Smooth muscle cell (in vitro differentiated cells): Measurements from ENCODE around the gene SETX. TPM values are rescaled to one million over a fixed set of nuclear protein-coding genes. Genes with fewer than 3 reads are reported as not detected.

Source experiments
- DNase-seq: peaks from one replicate; lab custom pipeline; 2025; ENCODE audit not compliant: unreplicated experiment; lab: John Stamatoyannopoulos, UW
- H2AFZ ChIP-seq: fragments of 200-600 bp; sonication (generic); 2 replicates; pipeline ENCODE4 v1.6.0; 2016; ENCODE audit warnings: antibody characterized with exemption, low read depth, mild to moderate bottlenecking
- H3F3A ChIP-seq: fragments of 200-600 bp; sonication (generic); 2 replicates; pipeline ENCODE4 v1.6.0; 2017; ENCODE audit warnings: antibody characterized with exemption, low read depth
- H3K27ac ChIP-seq: fragments of 200-600 bp; sonication (generic); 2 replicates; pipeline ENCODE4 v1.5.1; 2016; ENCODE audit warnings: low read depth, mild to moderate bottlenecking
- H3K27me3 ChIP-seq: fragments of 200-600 bp; sonication (generic); 2 replicates; pipeline ENCODE4 v1.6.1; 2016; ENCODE audit warnings: low read depth, mild to moderate bottlenecking
- H3K36me3 ChIP-seq: fragments of 200-600 bp; sonication (generic); 2 replicates; pipeline ENCODE4 v1.5.1; 2016; ENCODE audit warnings: low read depth
- H3K4me1 ChIP-seq: fragments of 200-600 bp; sonication (generic); 2 replicates; pipeline ENCODE4 v1.5.1; 2016; ENCODE audit warnings: low read depth
- H3K4me2 ChIP-seq: fragments of 200-600 bp; sonication (generic); 2 replicates; pipeline ENCODE4 v1.6.0; 2016; ENCODE audit warnings: mild to moderate bottlenecking
- H3K4me3 ChIP-seq: fragments of 200-600 bp; sonication (generic); 2 replicates; pipeline ENCODE4 v1.5.1; 2016; ENCODE audit warnings: mild to moderate bottlenecking
- H3K79me2 ChIP-seq: fragments of 200-600 bp; sonication (generic); 2 replicates; pipeline ENCODE4 v1.6.0; 2016; ENCODE audit warnings: low read depth, mild to moderate bottlenecking
- H3K9ac ChIP-seq: fragments of 200-600 bp; sonication (generic); 2 replicates; pipeline ENCODE4 v1.6.0; 2016; ENCODE audit warnings: low read depth
- H3K9me3 ChIP-seq: fragments of 200-600 bp; sonication (generic); replicated peaks from 2 replicates; pipeline ENCODE4 v1.5.1; 2016; ENCODE audit warnings: low read depth
- H4K20me1 ChIP-seq: fragments of 200-600 bp; sonication (generic); 2 replicates; pipeline ENCODE4 v1.6.0; 2016; ENCODE audit warnings: low read depth
- CTCF ChIP-seq: fragments of 200-600 bp; sonication (generic); IDR thresholded peaks from 2 replicates; pipeline ENCODE4 v1.5.1; 2017; ENCODE audit warnings: borderline replicate concordance, mild to moderate bottlenecking, antibody characterized with exemption; ENCODE audit not compliant: insufficient read depth, poor library complexity, severe bottlenecking
- WGBS: methylation state at CpG from one replicate; pipeline ENCODE4 v1.1.7; 2016; ENCODE audit warnings: low lambda C conversion rate; 5-methylcytosine and 5-hydroxymethylcytosine counted together
- polyA plus RNA-seq: library from polyadenylated mRNA; unstranded; fragments of >200 nt; fragmentation: Nextera tagmentation; extraction: Ambion mirVana; gene quantifications from 2 replicates; pipeline ENCODE4 v1.2.1, GENCODE V29; 2016
- total RNA-seq: library from RNA; depleted of rRNA; stranded (reverse); fragments of >200 nt; gene quantifications from 2 replicates; pipeline ENCODE4 v1.2.3, GENCODE V29; 2014

The SETX gene
- total and polyA plus RNA-seq, 2 experiments from 2014 or later: 11.4 to 50.9 TPM

GRCh38 chr9:132245465-132245864, 109.3 kb downstream of the SETX start:
- Histone ChIP-seq H3K9me3 (no peaks in the 10 kb centered on the region), H3K4me3 (no peak overlapping the region), H3K27me3 (peaks cover 44% of the 10 kb centered on the region), H4K20me1 (no peaks in the 10 kb centered on the region), H3K27ac (no peak overlapping the region), H3K4me2 (no peak overlapping the region), H3K4me1 (peaks cover 7% of the 10 kb centered on the region), H2AFZ (no peak overlapping the region), H3F3A (no peaks in the 10 kb centered on the region), H3K36me3 (no peaks in the 10 kb centered on the region), H3K9ac (no peak overlapping the region), H3K79me2 (no peaks in the 10 kb centered on the region)
- TF ChIP-seq CTCF: no peak
- no peak for DNase-seq
- 90% methylated on average over 9 of the region's 9 CpGs for WGBS

- H3K27ac ChIP-seq: no peak overlapping the region
- no peak overlapping the region for H3K4me2 ChIP-seq
- no peaks in the 10 kb centered on the region for H3K36me3 ChIP-seq
- TF ChIP-seq CTCF: no peak
- WGBS: 86% methylated on average over 17 of the region's 19 CpGs
- H3K9me3 ChIP-seq: no peaks in the 10 kb centered on the region
- no peaks in the 10 kb centered on the region for H3F3A ChIP-seq
- no peak for DNase-seq
- peaks cover 7% of the 10 kb centered on the region for H3K4me1 ChIP-seq
- H3K9ac ChIP-seq: no peak overlapping the region
- no peak overlapping the region for H3K4me3 ChIP-seq
- H3K79me2 ChIP-seq: no peaks in the 10 kb centered on the region
- H4K20me1 ChIP-seq: no peaks in the 10 kb centered on the region
- peaks cover 51% of the 10 kb centered on the region for H3K27me3 ChIP-seq
- H2AFZ ChIP-seq: no peak overlapping the region
These were observed 110.0 kb downstream of the SETX start for GRCh38 chr9:132244582-132245455.

- no peak overlapping the region for H3K4me3 ChIP-seq
- H3K4me1 ChIP-seq: peaks cover 7% of the 10 kb centered on the region
- H3K27me3 ChIP-seq: peaks cover 65% of the 10 kb centered on the region
- H3K9ac ChIP-seq: no peak overlapping the region
- DNase-seq: no peak
- no peaks in the 10 kb centered on the region for H3K36me3 ChIP-seq
- H3K9me3 ChIP-seq: no peaks in the 10 kb centered on the region
- H4K20me1 ChIP-seq: no peaks in the 10 kb centered on the region
- WGBS: 84% methylated on average over 18 of the region's 19 CpGs
- no peaks in the 10 kb centered on the region for H3F3A ChIP-seq
- H3K79me2 ChIP-seq: no peaks in the 10 kb centered on the region
- no peak overlapping the region for H2AFZ ChIP-seq
- no peak overlapping the region for H3K27ac ChIP-seq
- TF ChIP-seq CTCF: no peak
- no peak overlapping the region for H3K4me2 ChIP-seq
These were observed 111.4 kb downstream of the SETX start for GRCh38 chr9:132243156-132244074.
